Suprapubic skin (tissue), 4 donors: Measurements from ENCODE around the gene CFAP45. TPM values are rescaled to one million over a fixed set of nuclear protein-coding genes. Genes with fewer than 3 reads are reported as not detected.
A peak's percentile ranks its signal among the peaks of the same experiment; 100 is the strongest.

ENCODE experiments used
- DNase-seq, 2 donors: peaks; one replicate each; pipeline ENCODE4 v3.0.0-alpha.2; 2019; ENCODE audit warnings: low spot score in 2 of 2
- H3K27ac ChIP-seq: fragments of 200-600 bp; sonication (generic); one replicate; pipeline ENCODE4 v1.5.1; 2019
- H3K27me3 ChIP-seq: fragments of 200-600 bp; sonication (generic); one replicate; pipeline ENCODE4 v1.5.1; 2019
- H3K36me3 ChIP-seq: fragments of 200-600 bp; sonication (generic); one replicate; pipeline ENCODE4 v1.5.1; 2019
- H3K4me1 ChIP-seq: fragments of 200-600 bp; sonication (generic); one replicate; pipeline ENCODE4 v1.5.1; 2019
- H3K4me3 ChIP-seq: fragments of 200-600 bp; sonication (generic); one replicate; pipeline ENCODE4 v1.5.1; 2019; ENCODE audit warnings: mild to moderate bottlenecking
- H3K9me3 ChIP-seq: fragments of 200-600 bp; sonication (generic); one replicate; pipeline ENCODE4 v1.5.1; 2019
- CTCF ChIP-seq, 2 donors: fragments of 200-600 bp in 1 of 2; fragments of 450-650 bp in 1 of 2; sonication (generic) in 1 of 2; IDR thresholded peaks; one replicate each; pipeline ENCODE4 v1.5.1; 2016 to 2019; ENCODE audit warnings: antibody characterized with exemption in 2 of 2, mild to moderate bottlenecking in 1 of 2, moderate library complexity in 1 of 2
- EP300 ChIP-seq: sonication (generic); formaldehyde crosslinking; IDR thresholded peaks from one replicate; pipeline ENCODE4 v1.6.1; 2017; ENCODE audit warnings: antibody characterized with exemption
- POLR2A ChIP-seq, 2 donors: fragments of 450-650 bp; IDR thresholded peaks; one replicate each; pipeline ENCODE4 v1.6.1; 2017; ENCODE audit warnings: antibody characterized with exemption in 2 of 2, mild to moderate bottlenecking in 2 of 2, moderate library complexity in 2 of 2
- POLR2AphosphoS5 ChIP-seq, 3 donors: sonication (generic); formaldehyde crosslinking; IDR thresholded peaks; one replicate each; pipeline ENCODE4 v1.6.1; 2017; ENCODE audit warnings: antibody characterized with exemption in 3 of 3
- WGBS: methylation state at CpG from one replicate; pipeline ENCODE4 v1.1.5; 2018; 5-methylcytosine and 5-hydroxymethylcytosine counted together
- total RNA-seq, 4 donors: library from RNA; depleted of rRNA; stranded (reverse); fragments of >200 nt; gene quantifications; one replicate each; pipeline ENCODE4 v1.1.0, GENCODE V29; 2016

CFAP45 gene
- total RNA-seq, 4 donors from 2014 or later: 0.78 to 2.1 (median 1.6) TPM

GRCh38 chr1:159848326-159848725 lies 51.6 kb downstream of the CFAP45 start:
- 39% methylated on average over 3 of the region's 3 CpGs for WGBS
- TF ChIP-seq EP300: no peak
- TF ChIP-seq POLR2AphosphoS5 (IDR thresholded peaks at IDR 0.05): no peak
- no peak for TF ChIP-seq POLR2A (IDR thresholded peaks at IDR 0.05)
- no peak for TF ChIP-seq CTCF (IDR thresholded peaks at IDR 0.05)
- H3K4me1 ChIP-seq: peaks cover 14% of the 10 kb centered on the region
- H3K4me3 ChIP-seq: no peak overlapping the region
- no peaks in the 10 kb centered on the region for H3K27me3 ChIP-seq
- H3K27ac ChIP-seq: no peak overlapping the region
- H3K36me3 ChIP-seq: no peaks in the 10 kb centered on the region
- no peaks in the 10 kb centered on the region for H3K9me3 ChIP-seq
- DNase-seq: no peak

GRCh38 chr1:159847231-159847630 lies 52.7 kb downstream of the CFAP45 start:
- TF ChIP-seq POLR2A (IDR thresholded peaks at IDR 0.05): no peak
- TF ChIP-seq POLR2AphosphoS5 (IDR thresholded peaks at IDR 0.05): no peak
- no peak for TF ChIP-seq EP300
- no peak for TF ChIP-seq CTCF (IDR thresholded peaks at IDR 0.05)
- Histone ChIP-seq H3K9me3 (no peaks in the 10 kb centered on the region), H3K27ac (no peak overlapping the region), H3K4me3 (no peak overlapping the region), H3K36me3 (no peaks in the 10 kb centered on the region), H3K27me3 (no peaks in the 10 kb centered on the region), H3K4me1 (peaks cover 13% of the 10 kb centered on the region)
- no peak for DNase-seq
- WGBS: 61% methylated on average over 4 of the region's 4 CpGs

- no peak overlapping the region for H3K4me3 ChIP-seq
- peaks cover 13% of the 10 kb centered on the region for H3K4me1 ChIP-seq
- whole genome bisulfite sequencing: 64% methylated on average over 10 of the region's 13 CpGs
- H3K36me3 ChIP-seq: no peaks in the 10 kb centered on the region
- peak overlapping the region; percentile 41 for H3K27ac ChIP-seq
- H3K27me3 ChIP-seq: no peaks in the 10 kb centered on the region
- TF ChIP-seq EP300 (no peak), POLR2A (IDR thresholded peaks at IDR 0.05) (no peak), CTCF (IDR thresholded peaks at IDR 0.05) (no peak), POLR2AphosphoS5 (IDR thresholded peaks at IDR 0.05) (no peak)
- no peak for DNase-seq
- no peaks in the 10 kb centered on the region for H3K9me3 ChIP-seq
These were observed 54.0 kb downstream of the CFAP45 start for GRCh38 chr1:159845751-159846629.

- H3K27me3 ChIP-seq: no peaks in the 10 kb centered on the region
- no peaks in the 10 kb centered on the region for H3K36me3 ChIP-seq
- H3K4me1 ChIP-seq: peaks cover 8% of the 10 kb centered on the region
- H3K27ac ChIP-seq: no peak overlapping the region
- H3K9me3 ChIP-seq: no peaks in the 10 kb centered on the region
- 65% methylated on average over 4 of the region's 4 CpGs for WGBS
- TF ChIP-seq POLR2A (IDR thresholded peaks at IDR 0.05): no peak
- no peak for TF ChIP-seq POLR2AphosphoS5 (IDR thresholded peaks at IDR 0.05)
- no peak for TF ChIP-seq EP300
- TF ChIP-seq CTCF (IDR thresholded peaks at IDR 0.05): no peak
- no peak for DNase-seq
- no peak overlapping the region for H3K4me3 ChIP-seq
These were observed 56.5 kb downstream of the CFAP45 start for GRCh38 chr1:159843459-159843858.

- DNase-seq: no peak
- no peak overlapping the region for H3K4me3 ChIP-seq
These were observed 58.2 kb downstream of the CFAP45 start for GRCh38 chr1:159841749-159842148.

More at GRCh38 chr1:159841749-159842148, 58.2 kb downstream of the CFAP45 start:
- peaks cover 5% of the 10 kb centered on the region for H3K36me3 ChIP-seq
- WGBS: 79% methylated on average over 2 of the region's 2 CpGs
- H3K27me3 ChIP-seq: no peaks in the 10 kb centered on the region
- H3K4me1 ChIP-seq: peaks cover 5% of the 10 kb centered on the region
- TF ChIP-seq POLR2A (IDR thresholded peaks at IDR 0.05): no peak
- TF ChIP-seq EP300: no peak
- no peak for TF ChIP-seq POLR2AphosphoS5 (IDR thresholded peaks at IDR 0.05)
- TF ChIP-seq CTCF (IDR thresholded peaks at IDR 0.05): no peak
- H3K27ac ChIP-seq: no peak overlapping the region
- H3K9me3 ChIP-seq: no peaks in the 10 kb centered on the region
